Type B pancreatic cell (in vitro differentiated cells): ENCODE results near the gene APOBEC3A. TPM values are rescaled to one million over a fixed set of nuclear protein-coding genes. Genes with fewer than 3 reads are reported as not detected.
"Not testable (repeated sequence)": the region's sequence is repeated elsewhere in the genome, so short reads cannot be mapped to it uniquely, and the experiment has no call there.

Experiments used
- DNase-seq: peaks from one replicate; pipeline ENCODE4 v3.0.0; 2021; ENCODE audit warnings: mixed read lengths; ENCODE audit not compliant: unreplicated experiment; ENCODE audit errors: extremely low spot score
- H3K27ac Mint-ChIP-seq: 2 replicates; pipeline ENCODE4 v1.8.0; 2021; ENCODE audit warnings: mild to moderate bottlenecking, mixed read lengths
- H3K27me3 Mint-ChIP-seq: 2 replicates; pipeline ENCODE4 v1.8.0; 2021; ENCODE audit warnings: mixed read lengths
- H3K36me3 Mint-ChIP-seq: 2 replicates; pipeline ENCODE4 v1.8.0; 2021; ENCODE audit warnings: mixed read lengths
- H3K4me1 Mint-ChIP-seq: one replicate; pipeline ENCODE4 v1.8.0; 2021; ENCODE audit warnings: mixed read lengths; ENCODE audit not compliant: unreplicated experiment
- H3K4me3 Mint-ChIP-seq: 2 replicates; pipeline ENCODE4 v1.8.0; 2021; ENCODE audit warnings: mild to moderate bottlenecking, mixed read lengths
- H3K9me3 Mint-ChIP-seq: 2 replicates; pipeline ENCODE4 v1.8.0; 2021; ENCODE audit warnings: mixed read lengths
- CTCF ChIP-seq: fragments of 200-600 bp; sonication (generic); conservative IDR thresholded peaks from 2 replicates; pipeline ENCODE4 v1.5.0; 2021; ENCODE audit warnings: antibody characterized with exemption, mild to moderate bottlenecking
- total RNA-seq: library from RNA; stranded (reverse); gene quantifications from 2 replicates; pipeline ENCODE4 v1.2.1, GENCODE V29; 2021; ENCODE audit warnings: low replicate concordance

Gene APOBEC3A
- total RNA-seq, 1 donor from 2014 or later = 1.6 TPM

- no peak for TF ChIP-seq CTCF
- peaks cover 15% of the 10 kb centered on the region for H3K4me1 Mint-ChIP-seq
- no peaks in the 10 kb centered on the region for H3K36me3 Mint-ChIP-seq
- H3K27ac Mint-ChIP-seq = no peak overlapping the region
- DNase-seq = no peak
- H3K27me3 Mint-ChIP-seq = no peaks in the 10 kb centered on the region
- H3K4me3 Mint-ChIP-seq = no peak overlapping the region
- no peaks in the 10 kb centered on the region for H3K9me3 Mint-ChIP-seq
Observed at GRCh38 chr22:39007177-39007576, 49.8 kb downstream of the APOBEC3A start.

- not testable (repeated sequence) for H3K4me3 Mint-ChIP-seq, H3K36me3 Mint-ChIP-seq, DNase-seq, H3K27ac Mint-ChIP-seq, H3K9me3 Mint-ChIP-seq, H3K27me3 Mint-ChIP-seq
- peaks cover 20% of the 10 kb centered on the region for H3K4me1 Mint-ChIP-seq
Observed at GRCh38 chr22:39008271-39008850, 51.0 kb downstream of the APOBEC3A start.

GRCh38 chr22:39010946-39011345 is 53.5 kb downstream of the APOBEC3A start:
- H3K27ac Mint-ChIP-seq = no peak overlapping the region
- H3K27me3 Mint-ChIP-seq = no peaks in the 10 kb centered on the region
- no peak overlapping the region for H3K4me3 Mint-ChIP-seq
- no peak for DNase-seq
- H3K36me3 Mint-ChIP-seq = no peaks in the 10 kb centered on the region
- no peaks in the 10 kb centered on the region for H3K9me3 Mint-ChIP-seq
- TF ChIP-seq CTCF = no peak
- H3K4me1 Mint-ChIP-seq = peaks cover 30% of the 10 kb centered on the region

Other genes with a start within 250 kb of the APOBEC3A start
- 43.5 and 70.5 TPM in 2 replicates for gene SUN2, start 201.6 kb upstream of the APOBEC3A start, total RNA-seq
- 23.9 and 31.5 TPM in 2 replicates for gene DNAL4, start 163.5 kb upstream of the APOBEC3A start, total RNA-seq
- 5.9 and 6.9 TPM in 2 replicates for gene NPTXR, start 113.6 kb upstream of the APOBEC3A start, total RNA-seq
- gene CBX6, start 85.4 kb upstream of the APOBEC3A start, total RNA-seq = 93.5 and 116 TPM in 2 replicates
- 6.7 and 7.1 TPM in 2 replicates for gene APOBEC3B, start 24.7 kb downstream of the APOBEC3A start, total RNA-seq
- 26.0 and 55.3 TPM in 2 replicates for gene APOBEC3C, start 56.6 kb downstream of the APOBEC3A start, total RNA-seq
- gene APOBEC3D, start 63.5 kb downstream of the APOBEC3A start, total RNA-seq = 3.9 and 6.9 TPM in 2 replicates
- gene APOBEC3F, start 83.3 kb downstream of the APOBEC3A start, total RNA-seq = 14.9 and 18.9 TPM in 2 replicates
- gene APOBEC3G, start 119.7 kb downstream of the APOBEC3A start, total RNA-seq = 5.6 and 8.0 TPM in 2 replicates
- gene APOBEC3H, start 139.6 kb downstream of the APOBEC3A start, total RNA-seq = 0.63 and 1.1 TPM in 2 replicates
- gene CBX7, start 195.1 kb downstream of the APOBEC3A start, total RNA-seq = 4.8 and 5.0 TPM in 2 replicates